ENCODE results near the gene ARL8B.

Gene ARL8B

DNA sequence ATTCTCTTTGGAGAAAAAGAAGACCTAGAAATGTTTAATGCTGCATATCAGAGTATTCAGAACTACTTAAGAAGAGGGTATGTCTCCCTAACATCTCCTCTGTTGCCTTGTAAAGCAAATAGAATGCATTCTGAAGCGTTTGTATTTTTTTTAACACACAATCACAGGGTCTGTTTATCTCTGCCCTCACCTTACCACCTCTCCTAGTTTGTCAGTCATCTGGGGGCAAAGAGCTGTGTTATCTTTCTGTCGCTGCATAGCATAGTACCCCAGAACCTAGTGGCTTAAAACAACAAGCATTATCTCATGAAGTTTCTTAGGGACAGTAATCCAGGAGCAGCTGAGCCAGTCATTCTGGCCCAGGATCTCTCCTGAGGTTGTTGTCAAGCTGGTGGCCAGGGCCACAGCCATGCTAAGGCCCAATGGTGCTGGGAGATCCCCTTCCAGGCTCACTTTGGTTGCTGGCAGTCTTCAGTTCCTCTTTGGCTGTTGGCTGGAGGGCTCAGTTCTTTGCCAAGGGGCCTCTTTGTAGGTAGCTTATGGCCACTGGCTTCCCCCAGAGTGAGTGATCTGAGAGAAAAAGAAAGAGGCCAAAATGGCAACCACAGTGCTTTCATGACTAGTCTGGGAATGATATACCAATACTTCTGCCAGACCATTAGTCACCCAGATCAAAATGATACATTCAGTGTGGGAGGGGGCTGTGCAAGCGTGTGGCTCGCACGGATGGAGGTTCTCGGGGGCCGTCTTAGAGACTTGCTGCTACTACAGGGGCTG is 83.3 kb downstream of the ARL8B start:
- in situ Hi-C loops (cut with HindIII; ENCODE audit: low sequenced_read_pairs), result no loop called here

DNA sequence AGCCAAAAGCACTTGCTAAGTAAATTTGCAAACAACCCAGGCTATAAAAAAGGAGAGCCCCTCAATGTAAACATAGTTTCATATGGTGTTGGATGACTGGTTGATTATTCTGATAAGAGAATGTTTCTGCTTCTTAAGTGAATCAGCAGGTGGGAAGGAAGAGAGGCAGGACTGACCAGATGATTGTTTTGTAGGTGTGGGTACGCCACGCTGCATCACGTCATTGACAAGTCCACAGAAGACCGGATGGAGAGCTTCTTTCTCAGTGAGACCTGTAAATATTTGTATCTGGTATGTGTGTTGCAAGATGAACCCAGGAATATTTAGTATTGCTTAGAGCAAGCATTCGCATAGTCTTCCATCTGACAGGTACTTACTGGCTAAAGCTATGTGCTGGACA is 88.8 kb downstream of the ARL8B start:
- in situ Hi-C loops (cut with HindIII; ENCODE audit: low sequenced_read_pairs), result no loop called here

DNA sequence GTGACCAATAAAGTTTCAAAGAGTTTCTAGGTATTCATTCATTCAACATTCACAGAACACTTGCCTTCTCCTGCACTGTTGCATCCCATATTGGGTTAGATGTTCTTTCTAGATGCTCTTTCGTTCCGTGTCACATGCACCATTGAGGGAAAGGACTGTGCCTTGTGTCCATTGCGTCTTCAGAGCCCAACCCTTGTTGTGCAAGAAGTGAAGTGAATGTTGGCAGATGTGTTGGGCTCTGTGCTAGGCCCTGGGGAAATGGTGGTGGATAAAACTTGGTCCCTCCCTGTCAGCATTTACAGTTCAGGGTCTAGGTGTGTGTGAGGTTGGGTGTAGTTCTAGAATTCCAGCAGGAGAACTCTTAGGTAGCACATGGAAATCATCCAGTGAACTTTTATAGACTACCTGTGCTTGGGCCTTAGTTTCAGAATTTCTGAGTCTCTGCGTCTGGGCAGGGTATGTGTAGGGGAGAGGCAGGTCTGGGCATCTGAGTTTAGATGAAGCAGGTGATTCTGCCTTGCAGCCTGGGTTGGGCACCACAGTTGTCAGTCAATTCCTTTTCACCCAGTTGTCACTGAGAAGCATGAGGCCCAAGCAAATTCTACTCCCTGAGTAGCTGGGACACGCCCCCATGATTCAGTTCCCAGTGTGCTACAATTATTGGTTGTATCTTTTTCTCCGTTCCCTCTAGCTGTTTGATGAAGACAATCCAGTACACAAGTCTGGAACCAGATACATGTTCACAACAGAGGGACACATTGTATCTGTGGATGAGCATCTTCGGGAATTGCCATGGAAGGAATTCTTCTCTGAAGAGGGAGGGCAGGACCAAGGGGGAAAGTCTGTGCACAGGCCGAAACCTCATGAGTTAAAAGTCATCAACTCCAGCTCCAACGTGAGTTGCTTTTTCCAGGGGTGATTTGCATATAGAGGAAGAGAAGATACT is 90.8 kb downstream of the ARL8B start:
- in situ Hi-C loops (cut with HindIII; ENCODE audit: low sequenced_read_pairs), result no loop called here

DNA sequence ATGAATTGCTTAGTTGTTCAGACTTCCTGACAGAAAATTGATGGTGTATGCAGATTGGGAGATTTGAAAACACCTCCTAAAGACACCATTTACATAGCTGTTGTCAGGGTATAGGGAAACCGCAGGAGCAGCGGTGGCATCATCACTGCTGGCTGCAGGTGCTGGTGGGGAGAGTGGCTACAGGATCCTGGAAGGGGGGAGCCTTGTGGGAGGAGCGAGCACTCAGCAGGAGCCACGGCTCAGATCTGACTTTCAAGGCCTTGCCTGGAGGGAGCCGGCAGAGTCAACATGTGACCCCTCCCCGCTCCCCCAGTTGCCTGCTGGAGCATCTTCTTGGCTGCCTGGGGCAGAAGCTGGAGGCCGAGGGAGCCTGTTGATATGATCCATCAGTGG is 91.5 kb downstream of the ARL8B start:
- in situ Hi-C loops (cut with HindIII; ENCODE audit: low sequenced_read_pairs), result no loop called here

DNA sequence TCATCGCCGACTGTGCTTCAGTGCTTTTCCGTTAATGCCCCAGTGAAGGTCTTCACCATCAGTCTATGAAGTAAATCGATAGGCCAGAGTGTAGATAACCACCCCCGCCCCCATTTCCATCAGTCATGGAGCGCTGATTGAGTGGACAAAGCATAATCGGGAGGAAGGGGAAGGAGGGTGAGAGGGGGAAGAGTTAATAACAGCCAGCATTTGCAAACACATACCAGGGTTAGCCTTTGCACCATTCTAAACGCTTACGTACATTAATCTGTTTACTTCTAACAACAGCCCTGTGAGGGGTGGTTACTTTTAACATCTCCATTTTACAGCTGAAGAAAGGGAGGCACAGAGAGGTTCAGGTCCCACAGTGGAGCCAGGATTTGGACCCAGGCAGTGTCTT is 92.3 kb downstream of the ARL8B start:
- in situ Hi-C loops (cut with HindIII; ENCODE audit: low sequenced_read_pairs), result no loop called here

DNA sequence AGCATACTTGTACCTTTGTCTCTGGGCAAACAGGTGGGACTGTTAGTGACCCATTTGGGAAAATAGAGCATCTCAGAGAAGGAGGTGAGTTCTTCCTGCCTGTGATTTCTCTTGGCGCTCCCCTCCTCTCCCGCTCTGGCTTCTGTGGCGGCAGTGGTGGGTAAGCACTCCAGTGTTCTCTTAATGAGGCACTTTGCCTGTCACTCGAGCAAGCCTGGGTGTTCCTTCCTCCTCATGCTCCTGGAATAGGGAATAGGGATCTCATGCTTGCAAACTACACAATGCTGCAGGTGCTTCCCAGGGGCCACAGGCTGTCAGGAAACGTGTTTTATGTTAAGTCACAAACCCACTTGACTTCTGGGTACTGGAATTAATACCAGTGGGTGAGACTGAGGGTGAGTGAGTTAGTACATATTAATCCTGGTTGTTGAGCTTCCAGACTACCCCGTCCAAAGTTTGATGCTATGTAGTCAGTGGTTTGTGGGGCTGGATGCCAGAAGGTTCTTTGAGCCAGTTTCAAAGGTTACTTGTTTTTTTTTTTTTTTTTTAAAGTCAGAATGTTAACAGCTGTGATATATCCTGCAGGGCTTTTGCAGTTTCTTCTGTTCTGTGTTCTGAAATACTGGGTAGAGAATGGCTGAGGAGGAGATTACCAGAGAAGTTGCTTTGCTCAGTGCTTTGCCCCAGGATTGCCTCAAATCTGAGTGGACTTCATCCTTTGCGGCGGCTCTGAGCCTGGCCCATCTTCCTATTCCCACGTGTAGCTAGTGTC is 95.9 kb downstream of the ARL8B start:
- in situ Hi-C loops (cut with HindIII; ENCODE audit: low sequenced_read_pairs), result no loop called here

DNA sequence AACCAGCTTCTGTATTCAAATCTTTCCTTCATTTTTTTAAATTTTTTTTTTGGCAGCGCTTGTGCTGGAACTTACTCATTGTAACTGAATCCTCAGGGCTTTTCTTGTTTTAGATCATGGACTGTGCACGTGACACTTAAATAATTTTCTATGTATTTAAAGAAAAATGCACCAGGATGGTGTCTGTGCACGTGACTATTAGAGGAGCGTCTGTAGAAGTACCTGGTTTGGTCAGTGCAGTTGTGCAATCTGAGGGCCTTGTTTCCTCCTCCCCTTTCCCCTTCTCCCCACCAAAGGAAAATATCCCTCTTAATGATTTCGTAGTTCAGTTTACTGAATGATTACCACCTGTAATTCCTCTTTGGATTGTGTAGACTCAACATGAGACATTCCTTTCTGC is 96.7 kb downstream of the ARL8B start:
- in situ Hi-C loops (cut with HindIII; ENCODE audit: low sequenced_read_pairs), result no loop called here

DNA sequence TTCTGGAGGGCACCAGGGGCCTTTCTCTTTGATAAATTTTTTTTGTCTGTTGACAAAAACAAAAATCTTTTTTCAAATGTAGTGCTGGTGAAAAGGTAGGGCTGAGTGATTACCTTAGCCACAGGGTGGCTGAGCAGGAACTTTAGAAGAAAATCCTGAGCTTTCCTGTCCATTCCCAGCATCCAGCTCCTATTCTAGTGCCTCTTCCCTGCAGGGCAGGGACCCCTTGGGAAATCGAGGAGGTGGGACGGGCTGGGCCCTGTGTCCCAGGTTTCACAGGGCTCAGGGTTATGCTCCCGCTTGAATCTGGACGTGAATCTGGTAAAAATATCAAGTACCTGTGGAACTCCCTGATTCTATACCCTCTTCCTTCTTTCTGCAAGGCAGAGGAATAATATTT is 97.1 kb downstream of the ARL8B start:
- in situ Hi-C loops (cut with HindIII; ENCODE audit: low sequenced_read_pairs), result no loop called here

DNA sequence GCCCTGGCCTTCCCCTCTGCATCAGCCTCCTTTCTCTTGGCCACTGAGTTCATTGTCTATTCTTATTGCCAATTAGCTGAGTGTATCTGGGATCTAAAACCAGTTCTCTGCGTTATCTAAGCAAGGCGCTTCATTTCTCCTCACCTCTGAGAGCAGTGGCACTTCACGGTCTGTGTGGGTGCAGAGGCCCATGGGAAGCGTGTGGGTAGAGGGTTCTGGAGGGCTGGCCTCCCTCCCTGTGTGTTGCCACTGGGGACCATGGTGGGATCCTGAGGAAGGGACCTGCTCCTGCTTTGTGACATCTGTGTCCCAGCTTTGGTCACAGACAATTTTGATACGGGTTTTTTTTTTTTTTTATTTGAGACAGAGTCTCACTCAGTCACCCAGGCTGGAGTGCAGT is 98.1 kb downstream of the ARL8B start:
- in situ Hi-C loops (cut with HindIII; ENCODE audit: low sequenced_read_pairs), result no loop called here

DNA sequence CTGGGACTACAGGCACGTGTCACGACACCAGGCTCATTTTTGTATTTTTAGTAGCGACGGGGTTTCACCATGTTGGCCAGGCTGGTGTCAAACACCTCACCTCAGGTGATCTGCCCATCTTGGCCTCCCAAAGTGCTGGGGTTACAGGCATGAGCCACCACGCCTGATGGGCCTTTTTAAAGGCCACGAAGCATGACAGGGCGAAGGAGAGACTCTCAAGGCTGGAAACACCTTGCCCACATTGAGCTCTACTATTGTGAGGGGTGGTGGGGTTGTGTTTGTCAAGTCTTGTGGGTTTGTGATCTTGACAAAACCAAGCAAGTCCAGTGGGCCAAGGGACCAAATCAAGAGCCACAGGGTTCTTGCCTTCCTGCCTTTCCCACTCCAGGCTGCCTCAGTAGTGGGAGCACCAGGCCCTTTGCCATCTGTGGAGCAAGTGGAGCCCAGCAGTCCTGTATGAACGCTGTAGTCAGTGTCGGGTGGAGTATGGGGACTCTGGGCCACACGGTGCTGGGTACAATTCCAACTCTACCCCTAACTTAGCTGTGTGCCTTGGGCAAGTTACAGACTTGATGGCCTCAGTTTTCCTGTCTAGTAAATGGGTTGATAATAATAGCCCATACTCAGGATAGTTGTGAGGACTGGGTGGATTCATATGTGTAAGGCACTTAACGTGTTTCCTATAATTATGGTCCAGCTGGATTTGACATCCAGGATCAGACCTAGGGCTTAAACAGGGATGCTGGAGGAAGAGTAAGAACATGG is 98.8 kb downstream of the ARL8B start:
- in situ Hi-C loops (cut with HindIII; ENCODE audit: low sequenced_read_pairs), result no loop called here

DNA sequence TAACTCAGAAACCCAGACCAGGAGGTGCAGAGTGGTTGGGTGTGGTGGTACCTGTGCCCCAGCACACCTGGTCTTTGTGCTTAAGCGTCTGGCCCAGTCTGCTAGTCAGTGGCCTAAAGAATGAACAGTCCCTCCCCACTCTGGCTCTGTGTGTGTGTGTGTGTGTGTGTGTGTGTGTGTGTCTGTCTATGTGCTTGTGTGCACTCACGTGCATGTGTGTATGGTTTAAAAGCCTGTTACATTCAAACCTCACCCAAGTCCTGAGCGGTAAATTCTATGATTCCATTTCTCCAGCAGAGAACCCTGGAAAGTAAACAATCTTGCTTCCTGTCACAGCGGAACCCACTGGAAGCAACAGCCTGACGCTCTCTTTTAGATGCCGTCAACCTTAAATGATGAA is 99.6 kb downstream of the ARL8B start:
- in situ Hi-C loops (cut with HindIII; ENCODE audit: low sequenced_read_pairs), result no loop called here

DNA sequence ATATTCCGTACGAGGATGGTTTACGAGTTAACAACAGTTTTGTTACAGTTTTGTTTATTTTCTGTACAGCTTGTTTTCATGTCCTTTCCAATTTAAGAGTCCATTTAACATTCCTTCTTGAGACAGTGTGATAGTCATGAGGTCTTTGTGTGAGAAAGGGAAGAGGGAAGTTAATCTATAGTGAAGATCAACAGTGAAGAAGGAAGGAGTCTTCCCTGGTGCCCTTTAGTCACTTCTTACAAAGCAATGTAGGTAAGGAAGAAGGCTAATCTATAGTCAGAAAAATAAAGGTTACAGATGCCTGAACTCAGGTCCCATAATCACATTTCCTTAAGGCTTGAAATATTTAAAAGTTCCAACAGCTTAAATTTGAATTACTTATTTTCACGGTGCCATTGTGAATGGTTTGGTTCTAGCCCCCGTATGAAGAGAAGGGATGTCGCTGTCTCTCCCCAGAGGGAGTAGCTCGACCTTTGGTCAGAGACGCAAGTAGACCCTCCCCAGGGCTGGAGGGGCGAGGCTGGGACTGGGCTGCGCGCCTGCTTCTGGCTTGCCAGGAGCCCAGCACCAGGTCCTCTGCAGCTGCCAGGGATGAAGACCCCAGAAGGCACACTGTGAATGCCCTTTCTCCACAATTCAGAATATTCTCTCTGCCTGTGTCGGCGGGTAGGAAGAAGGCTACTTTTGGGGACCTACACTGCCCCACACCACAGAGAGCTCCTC is 100.4 kb downstream of the ARL8B start:
- in situ Hi-C loops (cut with HindIII; ENCODE audit: low sequenced_read_pairs), result no loop called here

DNA sequence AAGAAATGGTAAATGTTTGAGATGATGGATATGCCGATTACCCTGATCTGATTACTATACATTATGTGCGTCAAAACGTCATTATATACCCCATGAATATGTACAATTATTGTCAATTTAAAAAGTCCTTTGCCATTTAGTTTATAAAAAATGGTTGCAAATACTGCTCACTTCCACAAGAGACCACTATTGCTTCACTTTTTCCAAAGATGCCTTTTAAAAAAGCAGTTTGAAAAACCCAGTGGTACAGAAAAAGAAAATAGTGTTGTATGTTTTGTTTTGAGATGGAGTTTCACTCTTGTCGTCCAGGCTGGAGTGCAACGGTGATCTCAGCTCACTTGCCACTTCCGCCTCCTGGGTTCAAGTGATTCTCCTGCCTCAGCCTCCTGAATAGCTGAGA is 104.7 kb downstream of the ARL8B start:
- in situ Hi-C loops (cut with HindIII; ENCODE audit: low sequenced_read_pairs), result no loop called here

DNA sequence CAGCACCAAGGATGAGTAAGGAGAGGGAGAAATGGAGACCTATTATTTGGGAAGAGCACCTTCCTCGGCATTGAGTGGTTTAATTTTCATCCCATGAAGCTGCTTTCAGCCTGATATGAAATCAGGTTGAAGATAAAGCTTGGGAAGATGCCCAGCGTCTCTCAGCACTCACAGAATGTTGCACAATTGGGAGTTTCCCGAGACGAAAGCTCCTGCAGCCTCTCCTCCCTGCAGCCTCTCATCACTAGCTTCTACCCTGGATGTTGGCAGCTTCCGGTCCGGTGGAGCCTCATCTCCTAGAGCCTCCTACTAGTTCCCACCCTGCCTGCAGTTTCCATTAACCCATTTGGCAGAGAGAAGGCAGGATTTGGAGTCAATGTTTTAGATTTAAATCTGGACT is 105.7 kb downstream of the ARL8B start:
- in situ Hi-C loops (cut with HindIII; ENCODE audit: low sequenced_read_pairs), result no loop called here

DNA sequence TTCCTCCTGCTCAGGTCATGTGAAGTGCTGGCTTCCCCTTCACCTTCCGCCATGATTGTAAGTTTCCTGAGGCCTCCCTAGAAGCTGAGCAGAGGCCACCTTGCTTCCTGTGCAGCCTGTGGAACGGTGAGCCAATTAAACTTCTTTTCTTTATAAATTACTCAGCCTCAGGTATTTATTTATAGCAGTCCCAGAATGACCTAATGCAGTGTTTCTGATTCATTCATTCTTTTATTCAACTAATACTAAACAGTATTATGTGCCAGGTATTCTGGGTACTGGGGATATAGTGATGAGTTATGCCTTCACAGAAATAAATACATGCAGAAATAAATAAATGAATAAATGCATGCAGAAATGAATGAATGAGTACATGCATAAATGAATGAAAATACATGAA is 107.3 kb downstream of the ARL8B start:
- in situ Hi-C loops (cut with HindIII; ENCODE audit: low sequenced_read_pairs), result no loop called here
